NCI-H1436 (cell line): ENCODE data around the gene PNPLA6.

Experiments used
- DNase-seq: peaks from one replicate; lab custom pipeline; 2025; lab: John Stamatoyannopoulos, UW

The PNPLA6 gene

GRCh38 chr19:7535047-7535997, at the start of gene PNPLA6:
PNPLA6 (plus strand) TSS chr19:7535717; CDS start chr19:7535789, 72 bp downstream.
- DNase-seq = peak; percentile 81

- DNase-seq = no peak
These were observed 48.6 kb upstream of the PNPLA6 start for GRCh38 chr19:7486923-7487322.

DNA sequence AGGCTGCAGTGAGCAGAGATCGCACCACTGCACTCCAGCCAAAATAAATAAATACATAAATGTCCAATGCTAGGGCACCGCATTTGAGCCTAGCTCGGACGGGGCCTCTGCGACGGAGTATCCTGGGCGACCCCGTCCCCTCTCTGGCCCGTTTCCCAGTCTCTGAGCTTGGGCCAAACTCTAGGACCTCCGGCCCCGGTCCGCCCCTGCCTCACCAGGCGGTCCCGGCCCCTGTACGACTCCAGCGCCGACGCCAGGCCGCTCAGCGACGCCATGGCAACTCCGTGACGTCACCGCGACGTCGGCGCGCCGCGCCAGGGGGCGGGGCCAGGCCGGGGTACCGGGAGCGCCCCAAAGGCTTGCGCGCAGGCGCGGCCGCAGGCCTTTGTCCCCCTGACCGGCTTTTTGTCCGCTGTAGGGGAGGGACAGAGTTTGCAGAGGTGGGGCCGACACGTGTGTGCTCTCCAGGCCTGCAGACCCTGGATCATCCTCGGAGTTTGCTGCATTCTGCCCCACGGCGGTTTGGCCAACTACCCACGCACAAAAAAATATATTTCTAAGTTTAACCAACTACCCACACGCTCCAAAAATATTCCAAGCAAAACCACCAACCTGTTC, 46.7 kb upstream of the PNPLA6 start, which contains the start of gene PEX11G:
PEX11G (minus strand) TSS at position 300 of the 618 bp plus-strand sequence; CDS start at position 275, 25 bp downstream.
- peak; percentile 87 for DNase-seq

DNA sequence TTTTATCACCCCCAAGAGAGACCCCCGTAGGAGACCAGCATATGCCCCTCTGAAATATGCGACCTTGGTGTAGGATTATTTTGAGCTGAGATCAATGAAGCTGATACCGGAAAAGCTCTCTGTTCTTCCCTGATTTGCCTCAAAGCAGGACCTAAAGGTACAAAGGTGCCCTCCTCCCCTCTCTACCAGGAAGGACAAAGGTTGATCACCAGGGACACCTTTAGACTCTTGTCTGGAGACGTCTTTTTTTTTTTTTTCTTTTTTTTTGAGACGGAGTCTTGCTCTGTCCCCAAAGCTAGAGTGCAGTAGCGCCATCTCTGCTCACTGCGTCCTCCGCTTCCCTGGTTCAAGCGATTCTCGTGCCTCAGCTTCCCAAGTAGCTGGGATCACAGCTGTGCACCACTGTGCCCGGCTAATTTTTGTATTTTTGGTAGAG, 45.9 kb upstream of the PNPLA6 start:
- no peak for DNase-seq

- DNase-seq = no peak
These were observed 43.4 kb upstream of the PNPLA6 start for GRCh38 chr19:7492142-7492541.

- no peak for DNase-seq
These were observed 43.0 kb upstream of the PNPLA6 start for GRCh38 chr19:7492558-7492957.

DNA sequence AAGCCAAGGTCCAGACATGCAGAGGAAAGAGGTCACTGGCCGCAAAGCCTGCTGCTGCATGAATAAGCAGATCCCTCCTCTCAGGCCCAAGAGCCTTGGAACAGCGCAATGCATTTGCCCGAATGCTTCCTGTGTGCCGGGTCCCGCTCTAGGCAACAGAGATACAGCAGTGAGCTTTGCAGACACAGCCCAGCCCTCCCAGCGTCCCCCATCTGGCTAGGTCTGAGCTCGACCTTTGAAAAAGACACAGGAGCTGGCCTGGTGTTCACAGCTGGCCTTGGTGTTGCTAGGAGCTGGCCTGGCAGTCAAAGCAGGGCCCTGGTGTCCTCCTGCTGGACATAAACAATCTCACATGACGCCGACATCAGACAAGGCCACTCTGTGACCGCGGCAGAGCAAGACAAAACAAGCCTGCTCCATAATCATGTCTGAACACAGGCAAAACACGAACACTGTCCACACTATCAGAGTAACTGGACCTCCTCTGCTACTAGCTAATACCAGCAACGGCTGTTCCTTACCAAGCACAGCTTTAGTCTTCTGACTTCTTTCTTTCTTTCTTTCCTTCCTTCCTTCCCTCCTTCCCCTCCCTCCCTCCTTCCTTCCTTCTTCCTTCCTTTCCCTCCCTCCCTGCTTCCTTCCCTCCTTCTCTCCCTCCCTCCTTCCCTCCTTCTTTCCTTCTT, 41.0 kb upstream of the PNPLA6 start:
- no peak for DNase-seq

DNA sequence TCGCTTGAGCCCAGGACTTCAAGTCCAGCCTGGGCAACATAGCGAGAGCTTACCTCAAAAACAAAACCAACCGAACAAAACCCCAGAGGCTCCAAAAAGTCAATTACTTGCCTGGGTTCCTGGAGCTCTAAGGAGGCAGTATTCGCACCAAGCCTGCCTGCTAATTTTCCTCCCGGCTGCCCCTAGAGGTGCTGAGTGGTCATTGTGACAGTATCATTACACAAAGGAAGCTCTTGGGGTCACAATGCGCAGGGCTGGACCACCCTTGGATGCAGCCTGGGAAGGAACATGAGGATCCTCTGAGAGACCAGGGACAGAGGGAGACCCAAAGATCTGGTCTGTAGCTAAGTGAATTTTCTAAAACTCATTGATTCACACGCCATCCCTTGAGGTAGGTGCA, 38.2 kb upstream of the PNPLA6 start:
- no peak for DNase-seq

DNA sequence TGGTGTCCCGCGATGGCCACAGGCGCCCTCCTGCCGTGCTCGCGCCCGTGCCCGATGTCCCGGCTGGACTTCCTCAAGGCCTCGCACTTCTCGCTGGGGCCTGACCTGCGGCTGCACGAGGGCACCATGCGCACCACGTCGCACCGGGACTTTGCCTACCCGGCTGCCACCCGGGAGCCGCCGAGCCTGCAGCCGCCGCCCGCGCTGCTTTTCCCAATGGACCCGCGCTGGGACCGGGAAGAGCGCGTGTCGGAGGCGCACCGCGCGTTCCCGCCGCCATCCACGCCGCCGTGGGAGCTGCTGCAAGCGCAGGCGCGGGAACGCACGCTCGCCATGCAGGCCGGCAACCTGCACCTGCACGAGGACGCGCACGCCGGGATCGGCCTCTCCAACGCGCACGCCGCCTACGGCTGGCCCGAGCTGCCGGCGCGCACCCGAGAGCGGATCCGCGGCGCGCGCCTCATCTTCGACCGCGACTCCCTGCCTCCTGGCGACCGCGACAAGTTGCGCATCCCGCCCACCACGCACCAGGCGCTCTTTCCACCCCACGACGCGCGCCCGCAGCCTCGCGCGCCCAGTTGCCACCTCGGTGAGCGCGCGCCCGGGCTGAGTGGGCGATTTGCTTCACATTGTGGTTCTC, 34.6 kb upstream of the PNPLA6 start:
- peak; percentile 80 for DNase-seq

GRCh38 chr19:7502552-7502951, 33.0 kb upstream of the PNPLA6 start:
- DNase-seq = no peak

- DNase-seq = no peak
These were observed 30.8 kb upstream of the PNPLA6 start for GRCh38 chr19:7504684-7505083.

DNA sequence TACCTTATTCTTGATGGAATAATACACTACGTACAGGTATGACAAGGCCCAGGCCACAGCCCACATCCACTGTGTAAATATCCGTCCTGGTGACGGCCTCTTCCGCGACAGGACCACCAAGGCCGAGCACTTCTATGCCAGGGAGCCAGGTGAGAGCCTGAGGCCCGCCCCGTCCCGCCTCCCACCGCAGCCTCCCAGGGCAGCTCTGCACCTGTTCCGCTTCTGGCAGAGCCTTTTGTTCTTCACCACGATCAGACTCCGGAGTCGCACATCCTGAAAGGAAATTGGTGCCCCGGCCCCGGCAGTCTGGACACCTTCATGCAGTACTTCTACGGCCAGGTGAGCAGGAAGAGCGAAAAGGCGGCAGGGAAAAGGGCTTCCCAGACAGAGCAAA, 30.2 kb upstream of the PNPLA6 start:
- peak; percentile 44 for DNase-seq

DNA sequence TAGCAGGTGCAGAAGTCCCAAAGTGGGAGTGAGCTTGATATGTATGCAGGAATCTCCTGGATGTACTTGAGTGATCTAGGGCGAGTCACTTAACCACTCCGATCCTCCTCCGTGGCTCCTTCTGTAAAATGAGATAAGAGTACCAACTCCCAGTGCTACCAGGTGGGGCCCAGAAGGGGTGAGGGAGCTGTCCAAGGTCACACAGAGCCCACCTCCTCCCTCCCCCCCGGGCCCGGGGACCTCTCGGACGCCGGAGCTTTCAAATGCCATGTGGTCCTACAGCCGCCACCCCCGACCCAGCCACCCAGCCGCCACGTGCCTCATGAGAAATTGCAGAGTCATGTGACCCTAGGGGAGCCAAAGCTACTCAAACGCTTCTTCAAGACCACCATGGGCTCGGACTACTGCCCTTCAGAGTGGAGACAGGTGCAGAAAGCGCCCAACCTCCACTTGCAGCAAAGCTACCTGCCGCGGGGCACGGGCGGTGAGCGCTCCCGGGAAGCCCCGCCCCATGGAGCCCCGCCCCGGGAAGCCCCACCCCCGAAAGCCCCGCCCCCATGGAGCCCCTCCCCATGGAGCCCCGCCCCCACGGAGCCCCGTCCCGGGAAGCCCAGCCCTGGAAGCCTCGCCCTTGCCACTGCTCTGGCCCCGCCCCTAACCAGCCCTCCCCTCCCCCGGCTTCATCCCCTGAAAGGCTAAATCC, 29.7 kb upstream of the PNPLA6 start:
- DNase-seq = peak; percentile 88

- DNase-seq = peak; percentile 90
These were observed 28.9 kb upstream of the PNPLA6 start for GRCh38 chr19:7506385-7507328.

DNA sequence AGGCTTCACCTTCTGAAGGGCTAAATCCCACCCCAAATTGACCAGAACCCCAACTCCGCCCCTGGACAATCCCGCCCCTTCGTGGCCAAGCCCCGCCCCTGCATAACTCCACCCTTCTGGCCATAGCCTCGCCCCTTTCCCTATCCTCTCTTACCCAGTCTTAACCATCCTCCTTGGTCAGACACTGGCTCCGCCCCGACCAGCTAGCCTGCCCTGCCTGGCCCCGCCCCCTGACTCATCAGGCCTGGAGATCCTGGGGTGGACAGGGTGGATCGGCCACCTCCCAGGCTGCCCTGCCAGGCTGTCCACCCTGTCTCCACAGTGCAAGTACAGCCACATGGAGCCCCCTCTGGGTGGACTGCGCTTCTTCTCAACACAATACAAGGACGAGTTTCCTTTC, 27.6 kb upstream of the PNPLA6 start:
- no peak for DNase-seq

GRCh38 chr19:7509625-7510024, 25.9 kb upstream of the PNPLA6 start:
- DNase-seq = no peak

- DNase-seq = no peak
These were observed 23.1 kb upstream of the PNPLA6 start for GRCh38 chr19:7512400-7512851.

GRCh38 chr19:7513809-7514642, 21.5 kb upstream of the PNPLA6 start:
- DNase-seq = no peak

DNA sequence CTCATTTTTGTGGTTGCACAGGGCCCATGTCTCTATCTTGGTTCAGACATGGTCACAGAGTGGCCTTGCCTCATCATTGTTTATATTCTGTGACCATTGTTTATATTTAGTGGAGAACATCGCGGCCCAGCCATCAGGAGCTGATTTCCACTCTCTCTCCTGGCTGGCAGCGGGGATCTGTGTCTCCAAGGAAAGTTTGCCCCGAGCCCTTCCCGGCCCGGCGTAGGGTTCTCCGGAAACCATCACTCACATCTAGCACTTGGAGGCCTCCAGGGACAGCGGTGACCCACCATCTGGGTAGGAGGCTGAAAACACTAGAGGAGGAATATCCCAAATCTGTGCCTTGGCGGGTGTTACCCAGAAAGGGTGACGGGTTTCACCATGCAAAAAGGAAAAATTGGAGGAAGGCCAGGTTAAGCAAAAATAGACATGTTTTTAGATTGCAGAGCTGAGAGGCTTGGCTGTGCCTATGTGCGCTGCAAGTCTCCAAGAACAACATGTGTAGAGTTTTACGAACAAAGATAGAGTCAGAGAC, 20.3 kb upstream of the PNPLA6 start:
- no peak for DNase-seq
